Lower leg skin (tissue), 3 donors: ENCODE measurements around the gene IQCH.

Experiments used
- POLR2A ChIP-seq, 2 donors: fragments of 450-650 bp; IDR thresholded peaks; one replicate each; pipeline ENCODE4 v1.6.1; 2016 to 2017; ENCODE audit warnings: antibody characterized with exemption in 2 of 2, mild to moderate bottlenecking in 1 of 2, moderate library complexity in 1 of 2
- TF ChIP-seq, protein P1 (sequence below), 3 donors: fragments of 450-650 bp; IDR thresholded peaks; one replicate each; pipeline ENCODE4 v1.5.1; 2016; ENCODE audit warnings: antibody characterized with exemption in 3 of 3, mild to moderate bottlenecking in 3 of 3, moderate library complexity in 2 of 3

DNA sequence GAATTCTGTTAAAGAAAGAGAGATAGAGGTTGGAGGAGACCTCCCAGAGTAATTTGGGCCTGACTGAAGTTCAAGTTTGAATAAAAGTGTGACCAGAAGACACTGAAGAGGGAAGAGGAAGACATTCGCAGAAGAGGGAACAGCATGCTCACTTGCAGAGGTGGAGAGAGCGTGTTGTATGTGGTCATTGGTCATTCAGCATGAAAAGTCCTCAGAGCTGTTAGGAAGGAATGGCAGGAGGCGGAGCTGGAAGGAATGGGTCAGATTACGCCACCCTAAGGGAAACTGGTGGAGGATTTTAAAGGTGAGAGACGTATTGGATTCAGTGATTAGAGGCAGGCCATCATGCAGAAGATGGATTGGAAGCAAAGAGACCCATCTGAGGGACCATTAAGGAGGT is 41.6 kb downstream of the IQCH start:
- TF ChIP-seq POLR2A (IDR thresholded peaks at IDR 0.05), result no peak
- TF ChIP-seq, protein P1, sequence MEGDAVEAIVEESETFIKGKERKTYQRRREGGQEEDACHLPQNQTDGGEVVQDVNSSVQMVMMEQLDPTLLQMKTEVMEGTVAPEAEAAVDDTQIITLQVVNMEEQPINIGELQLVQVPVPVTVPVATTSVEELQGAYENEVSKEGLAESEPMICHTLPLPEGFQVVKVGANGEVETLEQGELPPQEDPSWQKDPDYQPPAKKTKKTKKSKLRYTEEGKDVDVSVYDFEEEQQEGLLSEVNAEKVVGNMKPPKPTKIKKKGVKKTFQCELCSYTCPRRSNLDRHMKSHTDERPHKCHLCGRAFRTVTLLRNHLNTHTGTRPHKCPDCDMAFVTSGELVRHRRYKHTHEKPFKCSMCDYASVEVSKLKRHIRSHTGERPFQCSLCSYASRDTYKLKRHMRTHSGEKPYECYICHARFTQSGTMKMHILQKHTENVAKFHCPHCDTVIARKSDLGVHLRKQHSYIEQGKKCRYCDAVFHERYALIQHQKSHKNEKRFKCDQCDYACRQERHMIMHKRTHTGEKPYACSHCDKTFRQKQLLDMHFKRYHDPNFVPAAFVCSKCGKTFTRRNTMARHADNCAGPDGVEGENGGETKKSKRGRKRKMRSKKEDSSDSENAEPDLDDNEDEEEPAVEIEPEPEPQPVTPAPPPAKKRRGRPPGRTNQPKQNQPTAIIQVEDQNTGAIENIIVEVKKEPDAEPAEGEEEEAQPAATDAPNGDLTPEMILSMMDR (IDR thresholded peaks at IDR 0.05), result no peak
